Measurements from ENCODE around the gene GJB3.

GJB3 gene

DNA sequence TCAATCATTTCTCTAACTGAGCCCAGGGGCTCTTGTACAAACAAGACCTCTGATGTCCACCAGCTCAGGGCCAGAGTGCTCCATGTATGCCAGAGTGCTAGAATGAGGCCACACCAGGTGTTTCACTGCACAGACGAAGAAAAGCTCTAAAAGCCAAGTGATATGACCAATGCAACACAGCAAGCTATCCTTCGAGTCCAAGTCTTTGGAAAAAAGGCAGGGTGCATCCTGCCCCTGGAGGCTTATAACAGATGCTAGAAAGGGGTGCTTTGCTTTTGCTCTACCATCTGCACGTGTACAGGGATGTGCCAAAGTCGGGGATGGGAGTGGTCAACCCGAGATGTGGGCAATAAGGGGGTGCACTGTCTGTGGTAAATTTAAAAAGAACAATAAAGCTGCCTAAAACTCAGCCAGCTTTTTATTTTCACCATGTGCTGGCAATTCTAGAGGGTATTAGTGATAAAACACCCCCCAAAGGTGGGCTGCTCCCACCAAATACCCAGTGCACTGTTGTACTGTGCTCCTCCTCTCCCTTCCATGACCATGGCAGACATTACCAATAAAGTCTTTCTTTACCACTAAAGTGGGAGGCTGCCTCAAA is 46.4 kb downstream of the GJB3 start:
- no peak for DNase-seq

- DNase-seq = no peak
Observed at GRCh38 chr1:34828611-34829010, 47.6 kb downstream of the GJB3 start.

- DNase-seq = no peak
Observed at GRCh38 chr1:34829250-34829649, 48.2 kb downstream of the GJB3 start.

GRCh38 chr1:34831721-34832246 is 50.8 kb downstream of the GJB3 start:
- no peak for DNase-seq

DNA sequence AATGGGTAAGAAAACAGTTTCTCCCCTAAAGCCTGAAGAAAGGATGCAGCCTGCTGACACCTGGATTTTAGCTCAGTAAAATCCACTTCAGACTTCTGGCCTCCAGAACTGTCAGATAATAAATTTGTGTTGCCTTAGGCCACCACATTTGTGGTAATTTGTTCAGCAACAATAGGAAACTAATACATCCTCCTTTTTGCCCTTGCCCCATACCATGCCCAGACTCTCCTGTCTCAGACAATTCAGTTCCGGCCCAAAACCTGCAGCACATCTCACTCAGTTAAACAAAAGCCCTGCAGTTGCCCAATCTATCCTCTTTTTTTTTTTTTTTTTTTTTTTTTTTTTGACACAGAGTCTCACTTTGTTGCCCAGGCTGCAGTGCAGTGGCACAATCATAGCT is 52.7 kb downstream of the GJB3 start:
- DNase-seq = no peak

Data from NCI-H446 treated with DMSO at 0.1 percent for 48 hours (cell line).